Heart right ventricle (tissue), 16 donors: ENCODE measurements around the gene OSBPL10. TPM values are rescaled to one million over a fixed set of nuclear protein-coding genes. Genes with fewer than 3 reads are reported as not detected.
A peak's percentile ranks its signal among the peaks of the same experiment; 100 is the strongest.

ENCODE experiments used
- ATAC-seq, 8 donors: fragments of 200-7000 bp; cut with Tn5 transposase; one replicate each; pipeline ENCODE4 v1.9.1; 2020; ENCODE audit warnings: mild to moderate bottlenecking in 8 of 8, moderate library complexity in 8 of 8, moderate number of reproducible peaks in 1 of 8
- DNase-seq, 2 donors: peaks; one replicate each; pipeline ENCODE4 v3.0.0-alpha.2; 2020
- H3K27ac ChIP-seq, 10 donors: fragments of 200-600 bp; sonication (generic) in 2 of 10; one replicate each; pipeline versions ENCODE4 v1.5.0 to v1.8.0; 2020 to 2022; ENCODE audit warnings: mild to moderate bottlenecking in 3 of 10
- H3K27me3 ChIP-seq, 7 donors: fragments of 200-600 bp; one replicate each; pipeline ENCODE4 v1.8.0; 2021 to 2022; ENCODE audit warnings: mild to moderate bottlenecking in 2 of 7
- H3K36me3 ChIP-seq, 9 donors: fragments of 200-600 bp; sonication (generic) in 1 of 9; one replicate each; pipeline versions ENCODE4 v1.5.0 to v1.8.0; 2020 to 2022; ENCODE audit warnings: mild to moderate bottlenecking in 2 of 9
- H3K4me1 ChIP-seq, 9 donors: fragments of 200-600 bp; sonication (generic) in 1 of 9; one replicate each; pipeline versions ENCODE4 v1.5.0 to v1.8.0; 2020 to 2022; ENCODE audit warnings: mild to moderate bottlenecking in 4 of 9
- H3K4me3 ChIP-seq, 10 donors: fragments of 200-600 bp; sonication (generic) in 2 of 10; one replicate each; pipeline versions ENCODE4 v1.5.0 to v1.8.0; 2020 to 2022; ENCODE audit warnings: mild to moderate bottlenecking in 7 of 10, moderate library complexity in 2 of 10
- H3K9me3 ChIP-seq, 11 donors: fragments of 200-600 bp in 10 of 11; sonication (generic) in 2 of 11; one replicate each; pipeline versions ENCODE4 v1.5.0 to v1.8.0; 2013 to 2022; ENCODE audit warnings: mild to moderate bottlenecking in 2 of 11, control low read depth in 1 of 11, moderate library complexity in 1 of 11
- WGBS, 2 donors: extraction: QIAGEN DNeasy Blood & Tissue Kit; methylation state at CpG; one replicate each; pipeline ENCODE4 v1.1.7; 2013; ENCODE audit warnings: inconsistent platforms in 1 of 2; 5-methylcytosine and 5-hydroxymethylcytosine counted together
- intact Hi-C, 10 donors: fragments of 100-400 bp; cut with DNase I; formaldehyde crosslinking; loops; one replicate each; pipeline versions ENCODE4 v1.11.1 to v1.14.2; 2022
- polyA plus RNA-seq, 2 donors: library from polyadenylated mRNA; stranded (reverse); fragments of 200-250 nt; gene quantifications; one replicate each; pipeline ENCODE4 v1.2.3, GENCODE V29; 2013
- total RNA-seq, 10 donors: library from RNA; stranded (reverse); fragmentation: NEBNext Ultra II Directional in 3 of 10; extraction: Animal tissue kit (Norgen Biotek cat#: 25700) in 3 of 10; gene quantifications; one replicate each; pipeline versions ENCODE4 v1.2.1 to v1.2.4, GENCODE V29; 2021 to 2023
- TF ChIP-seq, protein P1 (sequence below), 9 donors: fragments of 200-600 bp; sonication (generic) in 2 of 9; IDR thresholded peaks; one replicate each; pipeline versions ENCODE4 v1.5.0 to v1.8.0; 2021 to 2022; ENCODE audit warnings: antibody characterized with exemption in 9 of 9, mild to moderate bottlenecking in 5 of 9, moderate library complexity in 1 of 9
- donor health status: Arrhythmogenic right ventricular cardiomyopathy.
- donor health status: ischemic (EF 13 %, LVEDD 7.1; RV severe dilation, severe dysfunction).
- donor health status: healthy with polysubstance abuse.
- donor health status: DM: no; HTN: yes; CAD: no.
- donor health status: DM: no; HTN: no; CAD: no.
- donor health status: ischemic (EF 25% LVEDD 6.9; RV normal size, moderate dysfunction).
- donor health status: ischemic (EF 25% LVEDD 5.7; RV mildly dilated, moderate dysfunction).
- donor health status: healthy.
- donor health status: DM: yes; HTN: yes; CAD: no.
- donor health status: Ischemic cardiomyopathy.
- donor health status: ischemic (EF 35%, LVEDD 5.7; RV mildly dilated, moderate dysfunction).
- donor health status: nonischemic (EF 11% LVEDD 7.7; RV severe dilation, severe dysfunction).
- donor health status: DM: yes; HTN: yes; CAD: no.
- donor health status: PGD.
- donor health status: ischemic (EF 29% LVEDD 5.4; RV normal size, mild dysfunction).
- donor health status: nonischemic (EF 23%, LVEDD 6.1; RV moderate dilation, normal function).

Gene OSBPL10
- total and polyA plus RNA-seq, 12 donors = 1.2 to 8.5 (median 4.1) TPM

DNA sequence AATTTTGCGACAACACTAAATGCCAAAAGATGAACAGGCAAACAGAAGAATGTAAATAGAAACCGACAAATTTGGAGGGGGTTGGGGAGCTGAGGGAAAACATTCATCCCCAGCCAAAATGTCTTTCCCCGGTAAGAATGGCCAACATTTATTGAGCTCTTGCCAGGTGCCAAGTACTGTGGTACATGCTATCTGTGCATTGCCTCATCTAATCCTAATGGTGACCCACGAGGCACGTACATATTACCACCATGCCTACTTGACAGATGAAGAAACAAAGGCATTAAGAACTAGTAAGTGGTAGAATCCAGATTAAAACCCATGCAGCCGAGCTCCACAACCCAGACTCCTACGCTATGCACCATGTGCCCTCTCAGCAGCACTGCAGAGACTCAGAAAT is 242.7 kb downstream of the OSBPL10 start:
- ATAC-seq = peak in 5 of 8 donors; percentile 37 to 83 (median 62)
- WGBS, 2 donors = 52 to 59% methylated on average over 7 of the region's 7 CpGs
- H3K27me3 ChIP-seq = no peaks in the 10 kb centered on the region
- no peak overlapping the region for H3K4me3 ChIP-seq
- intact Hi-C loops = no loop called here
- TF ChIP-seq, protein P1, sequence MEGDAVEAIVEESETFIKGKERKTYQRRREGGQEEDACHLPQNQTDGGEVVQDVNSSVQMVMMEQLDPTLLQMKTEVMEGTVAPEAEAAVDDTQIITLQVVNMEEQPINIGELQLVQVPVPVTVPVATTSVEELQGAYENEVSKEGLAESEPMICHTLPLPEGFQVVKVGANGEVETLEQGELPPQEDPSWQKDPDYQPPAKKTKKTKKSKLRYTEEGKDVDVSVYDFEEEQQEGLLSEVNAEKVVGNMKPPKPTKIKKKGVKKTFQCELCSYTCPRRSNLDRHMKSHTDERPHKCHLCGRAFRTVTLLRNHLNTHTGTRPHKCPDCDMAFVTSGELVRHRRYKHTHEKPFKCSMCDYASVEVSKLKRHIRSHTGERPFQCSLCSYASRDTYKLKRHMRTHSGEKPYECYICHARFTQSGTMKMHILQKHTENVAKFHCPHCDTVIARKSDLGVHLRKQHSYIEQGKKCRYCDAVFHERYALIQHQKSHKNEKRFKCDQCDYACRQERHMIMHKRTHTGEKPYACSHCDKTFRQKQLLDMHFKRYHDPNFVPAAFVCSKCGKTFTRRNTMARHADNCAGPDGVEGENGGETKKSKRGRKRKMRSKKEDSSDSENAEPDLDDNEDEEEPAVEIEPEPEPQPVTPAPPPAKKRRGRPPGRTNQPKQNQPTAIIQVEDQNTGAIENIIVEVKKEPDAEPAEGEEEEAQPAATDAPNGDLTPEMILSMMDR (IDR thresholded peaks at IDR 0.05) = no peak
- no peak for DNase-seq
- no peaks in the 10 kb centered on the region for H3K36me3 ChIP-seq
- H3K4me1 ChIP-seq = peaks cover 0 to 17% (median 2%) of the 10 kb centered on the region in 9 donors
- no peak overlapping the region for H3K27ac ChIP-seq
- H3K9me3 ChIP-seq = no peaks in the 10 kb centered on the region

DNA sequence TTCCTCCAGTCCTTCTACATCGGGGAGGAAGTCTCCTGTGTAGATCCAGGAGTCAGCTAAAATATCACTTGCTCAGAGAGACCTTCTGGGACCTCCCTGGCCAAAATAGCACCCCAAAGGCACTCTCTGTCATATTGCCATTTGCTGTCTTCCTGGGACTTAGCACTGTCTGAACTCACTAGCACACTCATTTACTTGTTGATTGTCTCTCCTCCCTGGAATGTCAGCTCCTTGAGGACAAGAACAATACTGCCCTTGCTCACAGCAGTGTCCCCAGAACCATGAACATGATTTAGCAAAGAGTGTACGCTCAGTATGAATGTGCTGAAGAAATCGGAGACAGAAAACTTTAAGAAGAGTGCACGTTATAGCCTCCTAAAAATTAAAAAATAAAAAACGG is 245.4 kb downstream of the OSBPL10 start:
- ATAC-seq (no peak), DNase-seq (no peak)
- TF ChIP-seq, protein P1 (IDR thresholded peaks at IDR 0.05) = no peak
- intact Hi-C loops = no loop called here
- H3K27me3 ChIP-seq = no peaks in the 10 kb centered on the region
- H3K27ac ChIP-seq = no peak overlapping the region
- H3K4me1 ChIP-seq = peaks cover 0 to 25% (median 11%) of the 10 kb centered on the region in 9 donors
- no peaks in the 10 kb centered on the region for H3K36me3 ChIP-seq
- WGBS, 2 donors = 90 to 92% methylated on average over 5 of the region's 5 CpGs
- no peaks in the 10 kb centered on the region for H3K9me3 ChIP-seq
- no peak overlapping the region for H3K4me3 ChIP-seq

DNA sequence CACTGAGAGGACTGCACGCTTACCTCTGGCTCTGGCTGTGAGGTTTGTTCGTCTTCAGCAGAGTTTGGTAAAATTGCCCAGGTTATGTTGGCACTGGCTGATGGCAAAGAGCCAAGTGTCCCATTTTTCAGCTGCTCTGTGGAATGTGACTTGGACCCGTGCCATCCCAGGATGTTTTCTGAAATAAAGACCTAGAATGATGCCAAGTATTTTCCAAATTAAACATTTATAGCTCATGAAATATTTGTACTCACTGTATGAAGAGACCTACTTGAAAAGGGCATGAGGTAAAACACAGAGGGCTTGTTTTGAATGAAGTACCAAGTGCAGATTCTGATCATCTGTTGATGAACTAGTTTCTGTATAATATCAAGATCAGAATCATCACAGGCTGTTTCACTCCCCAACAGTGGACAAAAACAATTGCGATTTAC is 247.8 kb downstream of the OSBPL10 start:
- TF ChIP-seq, protein P1 (IDR thresholded peaks at IDR 0.05) = no peak
- DNase-seq = no peak
- Histone ChIP-seq H3K36me3 (no peaks in the 10 kb centered on the region), H3K4me1 (peaks cover 0 to 20% (median 10%) of the 10 kb centered on the region in 9 donors), H3K4me3 (no peak overlapping the region), H3K9me3 (no peaks in the 10 kb centered on the region), H3K27me3 (no peaks in the 10 kb centered on the region), H3K27ac (no peak overlapping the region)
- 55 to 61% methylated on average over 4 of the region's 4 CpGs for WGBS, 2 donors
- intact Hi-C loops = no loop called here
- peak in 1 of 8 donors; percentile 31 for ATAC-seq

DNA sequence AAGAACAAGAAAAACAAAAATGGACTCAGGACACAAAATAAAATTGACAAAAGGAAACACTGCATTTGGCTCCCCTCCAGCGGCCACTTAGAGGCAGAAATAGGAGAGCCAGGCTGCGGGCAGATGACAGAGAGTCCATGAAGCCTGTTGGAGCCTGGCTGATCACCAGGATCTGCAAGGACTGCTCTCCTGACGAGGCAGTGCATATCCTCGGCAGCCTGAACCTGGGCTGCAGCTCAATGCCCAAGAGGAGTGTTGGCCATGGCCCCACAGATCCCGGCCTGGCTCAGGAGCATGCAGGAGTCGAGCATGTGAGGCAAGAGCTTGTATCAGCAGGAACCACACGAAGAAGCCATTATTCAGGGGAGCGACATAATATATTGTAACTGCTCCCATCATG is 248.5 kb downstream of the OSBPL10 start:
- H3K27me3 ChIP-seq = no peaks in the 10 kb centered on the region
- no peak overlapping the region for H3K27ac ChIP-seq
- H3K36me3 ChIP-seq = no peaks in the 10 kb centered on the region
- DNase-seq = peak in 1 of 2 donors; percentile 52
- peak in 6 of 8 donors; percentile 33 to 80 (median 72) for ATAC-seq
- H3K9me3 ChIP-seq = no peaks in the 10 kb centered on the region
- TF ChIP-seq, protein P1 (IDR thresholded peaks at IDR 0.05) = no peak
- peaks cover 0 to 17% (median 10%) of the 10 kb centered on the region in 9 donors for H3K4me1 ChIP-seq
- H3K4me3 ChIP-seq = no peak overlapping the region
- 63 to 71% methylated on average over 8 of the region's 8 CpGs for WGBS, 2 donors
- intact Hi-C loops = no loop called here
